HepG2 (cell line): ENCODE measurements around the gene PCDH7. TPM values are rescaled to one million over a fixed set of nuclear protein-coding genes. Genes with fewer than 3 reads are reported as not detected.

Experiments
- KDM4B ChIP-seq: sonication (generic); formaldehyde crosslinking; IDR thresholded peaks from 2 replicates; pipeline ENCODE4 v1.4.0; 2020; ENCODE audit warnings: missing genetic modification reagents
- RBM39 ChIP-seq: fragments of 200-400 bp; formaldehyde crosslinking; IDR thresholded peaks from one replicate; pipeline ENCODE4 v1.6.1; 2018; ENCODE audit warnings: antibody characterized with exemption, mild to moderate bottlenecking, low read depth, low read length; ENCODE audit not compliant: poor library complexity, severe bottlenecking
- polyA plus RNA-seq, 8 experiments: library from polyadenylated mRNA; depleted of rRNA in 3 of 8; stranded (reverse) in 7 of 8; unstranded in 1 of 8; fragments of >200 nt; fragmentation: Illumina TruSeq in 4 of 8; extraction: Trizol in 4 of 8; gene quantifications; 2 replicates each; pipeline versions ENCODE4 v1.2.1 to v1.2.3, GENCODE V29; 2011 to 2016; ENCODE audit warnings: low read depth in 4 of 8, missing spikeins in 1 of 8, mixed read lengths in 1 of 8; ENCODE audit not compliant: insufficient read depth in 1 of 8
- total RNA-seq, 5 experiments: library from RNA; depleted of rRNA; stranded (reverse); fragments of >200 nt; fragmentation: Illumina TruSeq; extraction: Trizol; gene quantifications; 2 replicates each; pipeline ENCODE4 v1.2.3, GENCODE V29; 2016; ENCODE audit warnings: low read depth in 1 of 5
- TF ChIP-seq, protein P1 (sequence below): sonication (generic); formaldehyde crosslinking; IDR thresholded peaks from 2 replicates; pipeline ENCODE4 v1.4.0; 2020; ENCODE audit warnings: missing genetic modification reagents, borderline replicate concordance
- TF ChIP-seq, protein P2 (sequence below): IDR thresholded peaks from 2 replicates; pipeline ENCODE4 v1.6.1; 2016; ENCODE audit warnings: missing compliant biosample characterization, missing genetic modification reagents, borderline replicate concordance
- TF ChIP-seq, protein P3 (sequence below): sonication (generic); formaldehyde crosslinking; IDR thresholded peaks from 2 replicates; pipeline ENCODE4 v1.5.1; 2020; ENCODE audit warnings: mild to moderate bottlenecking, missing genetic modification reagents

Gene PCDH7
- total and polyA plus RNA-seq, 2 of the 13 experiments (the other 11 are each of a cell fraction or from before 2014, with no cell fraction given) = not detected

DNA sequence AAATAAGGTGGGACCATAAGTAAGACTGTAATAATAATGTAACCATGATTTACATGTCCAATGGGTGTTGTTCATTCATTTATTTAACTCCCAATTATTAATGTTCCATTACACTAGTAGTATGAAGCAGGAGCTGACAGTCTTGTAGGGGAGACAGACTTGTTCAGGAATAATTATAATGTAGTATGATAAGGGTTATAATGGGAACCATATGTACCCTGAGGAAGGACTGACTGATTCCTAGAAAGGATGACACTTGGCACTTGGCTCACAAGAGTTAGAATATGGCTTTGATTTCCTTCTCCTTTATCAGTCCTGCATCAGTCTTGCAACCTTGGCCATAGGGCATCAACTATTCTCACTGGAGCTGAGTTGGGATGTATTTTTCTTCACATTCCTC lies 24.2 kb downstream of the PCDH7 start (continued):
- TF ChIP-seq, protein P1, sequence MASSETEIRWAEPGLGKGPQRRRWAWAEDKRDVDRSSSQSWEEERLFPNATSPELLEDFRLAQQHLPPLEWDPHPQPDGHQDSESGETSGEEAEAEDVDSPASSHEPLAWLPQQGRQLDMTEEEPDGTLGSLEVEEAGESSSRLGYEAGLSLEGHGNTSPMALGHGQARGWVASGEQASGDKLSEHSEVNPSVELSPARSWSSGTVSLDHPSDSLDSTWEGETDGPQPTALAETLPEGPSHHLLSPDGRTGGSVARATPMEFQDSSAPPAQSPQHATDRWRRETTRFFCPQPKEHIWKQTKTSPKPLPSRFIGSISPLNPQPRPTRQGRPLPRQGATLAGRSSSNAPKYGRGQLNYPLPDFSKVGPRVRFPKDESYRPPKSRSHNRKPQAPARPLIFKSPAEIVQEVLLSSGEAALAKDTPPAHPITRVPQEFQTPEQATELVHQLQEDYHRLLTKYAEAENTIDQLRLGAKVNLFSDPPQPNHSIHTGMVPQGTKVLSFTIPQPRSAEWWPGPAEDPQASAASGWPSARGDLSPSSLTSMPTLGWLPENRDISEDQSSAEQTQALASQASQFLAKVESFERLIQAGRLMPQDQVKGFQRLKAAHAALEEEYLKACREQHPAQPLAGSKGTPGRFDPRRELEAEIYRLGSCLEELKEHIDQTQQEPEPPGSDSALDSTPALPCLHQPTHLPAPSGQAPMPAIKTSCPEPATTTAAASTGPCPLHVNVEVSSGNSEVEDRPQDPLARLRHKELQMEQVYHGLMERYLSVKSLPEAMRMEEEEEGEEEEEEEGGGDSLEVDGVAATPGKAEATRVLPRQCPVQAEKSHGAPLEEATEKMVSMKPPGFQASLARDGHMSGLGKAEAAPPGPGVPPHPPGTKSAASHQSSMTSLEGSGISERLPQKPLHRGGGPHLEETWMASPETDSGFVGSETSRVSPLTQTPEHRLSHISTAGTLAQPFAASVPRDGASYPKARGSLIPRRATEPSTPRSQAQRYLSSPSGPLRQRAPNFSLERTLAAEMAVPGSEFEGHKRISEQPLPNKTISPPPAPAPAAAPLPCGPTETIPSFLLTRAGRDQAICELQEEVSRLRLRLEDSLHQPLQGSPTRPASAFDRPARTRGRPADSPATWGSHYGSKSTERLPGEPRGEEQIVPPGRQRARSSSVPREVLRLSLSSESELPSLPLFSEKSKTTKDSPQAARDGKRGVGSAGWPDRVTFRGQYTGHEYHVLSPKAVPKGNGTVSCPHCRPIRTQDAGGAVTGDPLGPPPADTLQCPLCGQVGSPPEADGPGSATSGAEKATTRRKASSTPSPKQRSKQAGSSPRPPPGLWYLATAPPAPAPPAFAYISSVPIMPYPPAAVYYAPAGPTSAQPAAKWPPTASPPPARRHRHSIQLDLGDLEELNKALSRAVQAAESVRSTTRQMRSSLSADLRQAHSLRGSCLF (CRISPR knock-in tag) = no peak
- TF ChIP-seq KDM4B (CRISPR knock-in tag) = no peak
- no peak for TF ChIP-seq RBM39
- TF ChIP-seq, protein P2, sequence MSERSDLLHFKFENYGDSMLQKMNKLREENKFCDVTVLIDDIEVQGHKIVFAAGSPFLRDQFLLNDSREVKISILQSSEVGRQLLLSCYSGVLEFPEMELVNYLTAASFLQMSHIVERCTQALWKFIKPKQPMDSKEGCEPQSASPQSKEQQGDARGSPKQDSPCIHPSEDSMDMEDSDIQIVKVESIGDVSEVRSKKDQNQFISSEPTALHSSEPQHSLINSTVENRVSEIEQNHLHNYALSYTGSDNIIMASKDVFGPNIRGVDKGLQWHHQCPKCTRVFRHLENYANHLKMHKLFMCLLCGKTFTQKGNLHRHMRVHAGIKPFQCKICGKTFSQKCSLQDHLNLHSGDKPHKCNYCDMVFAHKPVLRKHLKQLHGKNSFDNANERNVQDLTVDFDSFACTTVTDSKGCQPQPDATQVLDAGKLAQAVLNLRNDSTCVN = no peak
- TF ChIP-seq, protein P3, sequence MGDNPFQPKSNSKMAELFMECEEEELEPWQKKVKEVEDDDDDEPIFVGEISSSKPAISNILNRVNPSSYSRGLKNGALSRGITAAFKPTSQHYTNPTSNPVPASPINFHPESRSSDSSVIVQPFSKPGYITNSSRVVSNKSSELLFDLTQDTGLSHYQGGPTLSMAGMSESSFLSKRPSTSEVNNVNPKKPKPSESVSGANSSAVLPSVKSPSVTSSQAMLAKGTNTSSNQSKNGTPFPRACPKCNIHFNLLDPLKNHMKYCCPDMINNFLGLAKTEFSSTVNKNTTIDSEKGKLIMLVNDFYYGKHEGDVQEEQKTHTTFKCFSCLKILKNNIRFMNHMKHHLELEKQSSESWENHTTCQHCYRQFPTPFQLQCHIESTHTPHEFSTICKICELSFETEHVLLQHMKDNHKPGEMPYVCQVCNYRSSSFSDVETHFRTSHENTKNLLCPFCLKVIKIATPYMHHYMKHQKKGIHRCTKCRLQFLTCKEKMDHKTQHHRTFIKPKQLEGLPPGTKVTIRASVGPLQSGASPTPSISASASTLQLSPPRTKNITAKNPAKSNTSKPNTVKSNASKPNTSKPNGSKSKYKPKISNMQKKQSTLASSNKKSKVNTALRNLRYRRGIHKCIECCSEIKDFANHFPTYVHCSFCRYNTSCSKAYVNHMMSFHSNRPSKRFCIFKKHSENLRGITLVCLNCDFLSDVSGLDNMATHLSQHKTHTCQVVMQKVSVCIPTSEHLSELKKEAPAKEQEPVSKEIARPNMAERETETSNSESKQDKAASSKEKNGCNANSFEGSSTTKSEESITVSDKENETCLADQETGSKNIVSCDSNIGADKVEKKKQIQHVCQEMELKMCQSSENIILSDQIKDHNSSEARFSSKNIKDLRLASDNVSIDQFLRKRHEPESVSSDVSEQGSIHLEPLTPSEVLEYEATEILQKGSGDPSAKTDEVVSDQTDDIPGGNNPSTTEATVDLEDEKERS = no peak
- TF ChIP-seq, all 625 proteins: peak for 0
